ENCODE results near the gene TRAK1.

Gene TRAK1

DNA sequence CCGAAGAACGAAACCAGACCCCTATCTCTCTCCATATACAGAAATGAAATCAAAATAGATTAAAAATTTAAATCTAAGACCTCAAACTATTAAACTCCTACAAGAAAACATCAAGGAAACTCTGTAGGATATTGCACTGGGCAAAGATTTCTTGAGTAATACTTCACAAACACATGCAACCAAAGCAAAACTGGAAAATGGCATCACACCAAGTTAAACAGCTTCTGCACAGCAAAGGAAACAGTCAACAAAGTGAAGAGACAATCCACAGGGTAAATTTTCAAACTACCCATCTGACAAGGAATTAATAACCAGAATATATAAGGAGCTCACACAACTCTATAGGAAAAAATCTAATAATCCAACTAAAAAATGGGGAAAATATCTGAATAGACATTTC, 145.5 kb downstream of the TRAK1 start:
- Histone ChIP-seq H3K4me2 (ENCODE audit: low read depth, low read length, poor library complexity, severe bottlenecking) (no peak overlapping the region), H3K9me3 (ENCODE audit: insufficient read depth, low read depth, low read length) (peaks cover 8% of the 10 kb centered on the region), H3K9ac (ENCODE audit: low read depth, low read length, poor library complexity, severe bottlenecking) (no peak overlapping the region), H2AFZ (ENCODE audit: low read length) (no peak overlapping the region), H3K79me2 (ENCODE audit: insufficient read depth, low read length) (no peaks in the 10 kb centered on the region), H3F3A (ENCODE audit: low read depth) (no peaks in the 10 kb centered on the region), H3K9me2 (replicated peaks; ENCODE audit: low read depth, low read length) (no peaks in the 10 kb centered on the region), H3K4me3 (ENCODE audit: low read length, poor library complexity, severe bottlenecking) (no peak overlapping the region), H3K36me3 (ENCODE audit: insufficient read depth, low read length) (no peaks in the 10 kb centered on the region), H3K4me1 (ENCODE audit: insufficient read depth, low read length, poor library complexity, severe bottlenecking) (no peaks in the 10 kb centered on the region), H3K27me3 (ENCODE audit: insufficient read depth, low read length, poor library complexity, severe bottlenecking) (peaks cover 4% of the 10 kb centered on the region), H4K20me1 (ENCODE audit: insufficient read depth, low read length, poor library complexity, severe bottlenecking) (no peaks in the 10 kb centered on the region)
- TF ChIP-seq EZH2phosphoT487 (IDR thresholded peaks at IDR 0.05; ENCODE audit: borderline replicate concordance), result no peak
- TF ChIP-seq, protein P1, sequence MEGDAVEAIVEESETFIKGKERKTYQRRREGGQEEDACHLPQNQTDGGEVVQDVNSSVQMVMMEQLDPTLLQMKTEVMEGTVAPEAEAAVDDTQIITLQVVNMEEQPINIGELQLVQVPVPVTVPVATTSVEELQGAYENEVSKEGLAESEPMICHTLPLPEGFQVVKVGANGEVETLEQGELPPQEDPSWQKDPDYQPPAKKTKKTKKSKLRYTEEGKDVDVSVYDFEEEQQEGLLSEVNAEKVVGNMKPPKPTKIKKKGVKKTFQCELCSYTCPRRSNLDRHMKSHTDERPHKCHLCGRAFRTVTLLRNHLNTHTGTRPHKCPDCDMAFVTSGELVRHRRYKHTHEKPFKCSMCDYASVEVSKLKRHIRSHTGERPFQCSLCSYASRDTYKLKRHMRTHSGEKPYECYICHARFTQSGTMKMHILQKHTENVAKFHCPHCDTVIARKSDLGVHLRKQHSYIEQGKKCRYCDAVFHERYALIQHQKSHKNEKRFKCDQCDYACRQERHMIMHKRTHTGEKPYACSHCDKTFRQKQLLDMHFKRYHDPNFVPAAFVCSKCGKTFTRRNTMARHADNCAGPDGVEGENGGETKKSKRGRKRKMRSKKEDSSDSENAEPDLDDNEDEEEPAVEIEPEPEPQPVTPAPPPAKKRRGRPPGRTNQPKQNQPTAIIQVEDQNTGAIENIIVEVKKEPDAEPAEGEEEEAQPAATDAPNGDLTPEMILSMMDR (conservative IDR thresholded peaks at IDR 0.05; ENCODE audit: low read length), result no peak

DNA sequence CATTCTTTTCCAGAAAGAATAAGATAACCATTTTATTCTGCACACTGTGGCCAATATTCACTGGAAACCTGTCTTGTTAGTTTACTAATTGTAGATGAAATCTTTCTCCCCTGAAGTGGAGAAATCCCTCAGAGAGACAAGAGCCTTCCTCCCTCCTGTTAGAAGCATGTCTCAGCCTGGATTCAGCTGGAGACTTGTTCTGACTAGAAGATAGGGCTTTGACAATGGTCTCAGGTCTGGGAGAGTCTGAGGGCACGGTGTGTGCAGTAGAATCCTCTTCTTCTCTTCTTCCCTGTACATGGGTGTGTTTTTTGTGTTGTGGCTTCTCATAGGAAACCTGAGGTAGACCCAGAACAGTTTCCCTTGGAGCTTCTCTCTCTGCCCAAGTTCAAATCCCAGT, 154.9 kb downstream of the TRAK1 start:
- TF ChIP-seq EZH2phosphoT487 (IDR thresholded peaks at IDR 0.05; ENCODE audit: borderline replicate concordance), result no peak
- TF ChIP-seq, protein P1 (conservative IDR thresholded peaks at IDR 0.05; ENCODE audit: low read length), result no peak
- no peaks in the 10 kb centered on the region for H3F3A ChIP-seq (ENCODE audit: low read depth)
- no peak overlapping the region for H3K4me3 ChIP-seq (ENCODE audit: low read length, poor library complexity, severe bottlenecking)
- H3K9me3 ChIP-seq (ENCODE audit: insufficient read depth, low read depth, low read length), result no peaks in the 10 kb centered on the region
- H3K27me3 ChIP-seq (ENCODE audit: insufficient read depth, low read length, poor library complexity, severe bottlenecking), result no peaks in the 10 kb centered on the region
- no peaks in the 10 kb centered on the region for H3K9me2 ChIP-seq (replicated peaks; ENCODE audit: low read depth, low read length)
- H3K4me2 ChIP-seq (ENCODE audit: low read depth, low read length, poor library complexity, severe bottlenecking), result no peak overlapping the region
- no peak overlapping the region for H3K9ac ChIP-seq (ENCODE audit: low read depth, low read length, poor library complexity, severe bottlenecking)
- H3K36me3 ChIP-seq (ENCODE audit: insufficient read depth, low read length), result no peaks in the 10 kb centered on the region
- no peak overlapping the region for H2AFZ ChIP-seq (ENCODE audit: low read length)
- H4K20me1 ChIP-seq (ENCODE audit: insufficient read depth, low read length, poor library complexity, severe bottlenecking), result no peaks in the 10 kb centered on the region
- no peaks in the 10 kb centered on the region for H3K4me1 ChIP-seq (ENCODE audit: insufficient read depth, low read length, poor library complexity, severe bottlenecking)
- H3K79me2 ChIP-seq (ENCODE audit: insufficient read depth, low read length), result no peaks in the 10 kb centered on the region

DNA sequence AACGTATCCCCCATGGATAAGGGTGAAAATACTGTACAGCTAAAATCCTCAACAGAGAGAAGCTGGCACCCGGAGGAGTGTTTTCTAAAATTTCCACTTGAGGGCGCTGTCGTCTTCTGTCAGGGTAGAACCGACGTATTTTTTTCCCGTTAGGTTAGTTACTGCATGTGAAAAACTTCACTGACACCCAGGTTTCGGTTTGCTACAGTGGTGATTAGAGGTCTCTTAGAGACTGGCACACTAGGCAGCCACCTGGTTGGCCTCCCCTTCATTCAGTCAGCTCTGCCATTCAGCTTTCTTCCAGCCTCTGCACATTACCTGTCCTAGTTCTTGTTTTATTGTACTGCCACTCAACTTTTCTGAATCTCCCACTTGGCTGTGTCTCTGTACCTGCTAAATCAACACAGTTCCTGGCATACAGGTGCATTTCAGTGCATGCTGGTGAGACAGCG, 156.4 kb downstream of the TRAK1 start:
- TF ChIP-seq EZH2phosphoT487 (IDR thresholded peaks at IDR 0.05; ENCODE audit: borderline replicate concordance), result no peak
- TF ChIP-seq, protein P1 (conservative IDR thresholded peaks at IDR 0.05; ENCODE audit: low read length), result peak; percentile 84
- no peaks in the 10 kb centered on the region for H3F3A ChIP-seq (ENCODE audit: low read depth)
- no peaks in the 10 kb centered on the region for H3K9me3 ChIP-seq (ENCODE audit: insufficient read depth, low read depth, low read length)
- H3K4me1 ChIP-seq (ENCODE audit: insufficient read depth, low read length, poor library complexity, severe bottlenecking), result no peaks in the 10 kb centered on the region
- no peaks in the 10 kb centered on the region for H3K36me3 ChIP-seq (ENCODE audit: insufficient read depth, low read length)
- no peaks in the 10 kb centered on the region for H4K20me1 ChIP-seq (ENCODE audit: insufficient read depth, low read length, poor library complexity, severe bottlenecking)
- no peaks in the 10 kb centered on the region for H3K9me2 ChIP-seq (replicated peaks; ENCODE audit: low read depth, low read length)
- no peak overlapping the region for H3K9ac ChIP-seq (ENCODE audit: low read depth, low read length, poor library complexity, severe bottlenecking)
- H2AFZ ChIP-seq (ENCODE audit: low read length), result peak overlapping the region; percentile 34
- H3K79me2 ChIP-seq (ENCODE audit: insufficient read depth, low read length), result no peaks in the 10 kb centered on the region
- no peaks in the 10 kb centered on the region for H3K27me3 ChIP-seq (ENCODE audit: insufficient read depth, low read length, poor library complexity, severe bottlenecking)
- H3K4me3 ChIP-seq (ENCODE audit: low read length, poor library complexity, severe bottlenecking), result peak overlapping the region; percentile 10
- peak overlapping the region; percentile 36 for H3K4me2 ChIP-seq (ENCODE audit: low read depth, low read length, poor library complexity, severe bottlenecking)
